Stimulated activated CD4-positive, alpha-beta T cell treated with anti-CD3 and anti-CD28 coated beads, Interleukin-1b, Interleukin-23, amount 100 ng/mL, for 4 hours (primary cell): ENCODE results near the gene SH3BP4.
"Not testable (repeated sequence)": the region's sequence is repeated elsewhere in the genome, so short reads cannot be mapped to it uniquely, and the experiment has no call there.

Experiments
- DNase-seq, 2 donors: peaks; one replicate each; pipeline ENCODE4 v3.0.0-alpha.2; 2020; ENCODE audit warnings: low read depth in 2 of 2

Gene SH3BP4

GRCh38 chr2:235017441-235017840, 65.6 kb downstream of the SH3BP4 start:
- no peak for DNase-seq

- no peak for DNase-seq
These were observed 67.0 kb downstream of the SH3BP4 start for GRCh38 chr2:235018838-235019237.

DNA sequence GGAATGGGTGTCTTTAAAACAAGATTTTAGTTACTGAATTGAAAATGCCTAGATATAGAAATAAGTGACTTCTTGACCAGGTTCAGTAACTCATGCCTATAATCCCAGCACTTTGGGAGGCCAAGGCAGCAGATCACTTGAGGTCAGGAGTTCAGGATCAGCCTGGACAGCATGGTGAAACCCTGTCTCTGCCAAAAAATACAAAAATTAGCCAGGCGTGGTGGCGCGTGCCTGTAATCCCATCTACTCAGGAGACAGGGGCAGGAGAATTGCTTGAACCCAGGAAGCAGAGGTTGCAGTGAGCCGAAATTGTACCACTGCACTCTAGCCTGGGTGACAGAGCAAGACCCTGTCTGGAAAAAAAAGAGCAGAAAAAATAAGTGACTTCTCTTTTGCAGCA, 68.3 kb downstream of the SH3BP4 start:
- not testable (repeated sequence) for DNase-seq

DNA sequence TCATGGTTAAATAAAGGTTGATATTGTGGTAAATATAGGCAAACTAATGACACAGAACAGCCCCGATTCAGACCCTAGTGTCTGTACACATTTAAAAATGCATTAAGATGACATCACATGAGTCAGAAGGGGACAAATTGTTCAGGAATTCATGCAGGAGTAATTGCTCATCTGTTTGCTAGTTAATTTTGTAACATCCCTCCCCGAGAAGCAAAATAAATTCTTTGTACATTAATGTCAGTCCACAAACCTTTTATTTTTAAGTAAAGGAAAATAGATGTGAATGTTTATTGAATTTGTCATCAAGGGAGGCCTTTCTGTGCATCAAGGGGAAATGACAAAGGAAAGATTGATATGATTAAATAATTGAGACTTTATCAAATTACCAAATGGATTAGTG, 69.9 kb downstream of the SH3BP4 start:
- DNase-seq, result no peak

- no peak for DNase-seq
These were observed 72.5 kb downstream of the SH3BP4 start for GRCh38 chr2:235024191-235024860.

- DNase-seq, result no peak
These were observed 73.3 kb downstream of the SH3BP4 start for GRCh38 chr2:235024931-235025773.

DNA sequence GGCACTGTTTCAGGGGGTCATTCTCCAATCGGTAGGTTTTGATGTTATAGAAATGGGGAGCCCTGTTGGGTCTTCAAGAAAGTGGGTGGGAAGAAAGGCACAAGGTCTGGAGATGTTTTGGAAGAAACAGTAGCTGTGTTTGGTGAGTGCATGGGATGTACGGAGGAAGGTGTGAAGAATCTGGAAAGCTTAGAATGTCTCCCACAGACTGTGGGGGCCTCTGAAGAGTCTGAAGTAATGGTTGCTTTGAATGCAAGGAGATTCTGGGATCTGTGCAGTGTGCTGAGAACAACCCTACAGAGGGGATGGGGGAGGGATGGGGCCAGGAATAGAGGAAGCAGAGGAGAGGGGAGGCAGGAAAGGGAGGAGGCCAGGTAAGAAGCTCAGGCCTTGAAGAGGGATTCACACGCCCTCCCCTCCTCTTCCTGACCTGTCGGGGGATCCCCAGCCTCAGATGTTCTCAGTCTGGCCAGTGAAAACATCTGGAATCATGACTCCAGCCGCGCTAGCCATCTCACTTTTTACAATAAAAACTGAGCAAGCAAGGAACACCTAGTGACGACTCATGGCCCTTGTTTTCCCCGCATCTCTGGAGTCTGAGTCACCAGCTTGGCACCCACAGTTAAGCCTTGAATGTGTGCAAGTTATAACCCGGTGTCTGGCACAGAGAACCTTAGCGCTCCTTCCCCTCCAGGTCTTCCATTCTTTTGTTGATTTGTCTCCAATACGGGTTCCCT, 74.2 kb downstream of the SH3BP4 start:
- no peak for DNase-seq

DNA sequence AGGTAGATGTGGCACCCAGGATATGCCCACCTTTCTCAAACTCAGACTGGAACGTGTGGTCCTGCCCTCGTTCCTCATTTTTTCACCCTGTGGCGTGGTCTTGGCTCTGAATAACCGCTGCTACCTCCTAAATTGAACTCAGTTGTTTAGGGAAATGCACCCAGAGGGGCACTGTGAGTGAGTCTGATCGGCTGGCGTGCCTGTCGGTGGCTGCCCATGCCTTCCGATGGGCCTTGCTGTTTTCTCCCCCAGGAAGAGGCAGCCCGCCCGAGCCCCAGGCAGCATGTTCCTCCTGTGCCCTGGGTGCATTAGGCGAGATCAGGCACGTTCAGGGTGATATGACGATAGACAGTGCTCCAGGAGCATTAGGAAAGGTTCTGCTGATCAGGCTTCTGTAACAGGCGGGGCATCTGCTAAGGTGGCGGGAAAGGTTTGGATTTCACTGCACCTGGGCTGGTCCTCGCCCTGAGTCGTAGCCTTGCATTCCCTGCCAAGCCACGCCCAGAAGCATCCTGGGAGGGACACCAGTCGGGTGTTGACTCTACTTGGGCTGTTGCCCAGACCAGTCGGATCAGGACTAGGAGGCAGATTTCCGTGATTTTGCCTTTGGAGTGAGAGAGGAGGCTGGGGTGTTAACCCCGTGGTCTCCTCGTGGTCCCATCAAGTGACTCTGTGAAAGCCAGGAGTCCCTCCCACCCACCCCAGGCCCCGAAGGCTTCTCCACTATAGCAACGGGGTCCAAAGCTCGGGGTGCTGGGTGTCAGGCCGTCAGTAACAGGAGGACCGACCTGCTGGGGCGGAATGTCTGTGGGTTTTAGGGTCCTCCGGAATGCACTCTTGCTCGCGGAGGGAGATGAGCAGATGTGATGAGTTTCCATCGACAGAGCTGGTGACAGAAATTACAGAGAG, 75.1 kb downstream of the SH3BP4 start:
- DNase-seq, result no peak

DNA sequence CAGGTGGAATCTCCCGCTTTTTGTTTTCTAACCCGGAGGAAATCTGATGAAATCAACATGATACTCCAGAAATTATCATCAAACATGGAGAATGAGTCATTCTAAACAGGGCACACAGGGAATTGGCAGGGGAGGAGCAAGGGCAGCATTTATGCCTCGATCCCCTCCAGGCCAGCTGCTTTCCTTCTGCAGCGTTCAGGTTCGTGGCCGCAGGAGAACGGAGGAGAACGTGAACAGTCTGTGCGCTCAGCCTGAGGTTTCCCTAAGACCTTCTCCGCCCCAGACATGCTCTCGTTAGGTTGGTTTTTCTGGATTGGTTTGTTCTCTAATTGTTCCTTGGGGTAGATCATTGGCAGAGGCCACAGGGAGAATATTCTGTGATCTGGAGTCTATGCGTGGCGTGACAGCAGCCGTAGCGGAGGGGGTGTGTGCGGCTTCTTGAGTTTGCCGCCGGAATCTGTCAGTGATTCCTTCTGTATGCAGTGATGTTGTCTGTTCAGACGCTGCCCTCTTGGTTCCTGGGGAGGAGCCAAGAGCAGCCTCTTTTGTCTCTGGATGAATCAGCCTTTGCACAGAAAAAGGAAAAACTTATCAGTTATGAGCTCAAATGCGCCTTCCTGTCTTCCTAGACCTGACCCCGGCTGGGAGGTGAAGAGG, 75.9 kb downstream of the SH3BP4 start:
- DNase-seq, result no peak

DNA sequence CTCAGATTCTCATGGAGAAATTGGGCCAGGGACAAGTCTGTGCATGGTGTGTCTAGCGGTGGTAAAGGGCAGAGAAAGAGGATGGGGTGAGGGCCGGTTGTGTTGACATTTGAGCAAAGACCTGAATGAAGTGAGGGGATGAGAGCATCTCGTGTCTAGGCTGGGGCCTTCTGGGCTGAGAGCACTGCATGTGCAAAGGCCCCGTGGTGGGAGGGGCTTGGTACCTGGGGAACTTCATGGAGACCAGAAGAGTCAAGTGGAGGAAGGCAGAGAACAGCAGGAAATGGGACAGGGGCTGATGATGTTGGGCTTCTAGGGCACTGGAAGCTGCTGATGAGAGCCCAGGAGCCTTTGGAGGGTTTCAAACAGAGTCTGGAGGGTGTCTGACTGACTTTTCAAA, 76.8 kb downstream of the SH3BP4 start:
- DNase-seq, result no peak

GRCh38 chr2:235029054-235029453, 77.2 kb downstream of the SH3BP4 start:
- DNase-seq, result no peak

- no peak for DNase-seq
These were observed 78.3 kb downstream of the SH3BP4 start for GRCh38 chr2:235030126-235030525.

DNA sequence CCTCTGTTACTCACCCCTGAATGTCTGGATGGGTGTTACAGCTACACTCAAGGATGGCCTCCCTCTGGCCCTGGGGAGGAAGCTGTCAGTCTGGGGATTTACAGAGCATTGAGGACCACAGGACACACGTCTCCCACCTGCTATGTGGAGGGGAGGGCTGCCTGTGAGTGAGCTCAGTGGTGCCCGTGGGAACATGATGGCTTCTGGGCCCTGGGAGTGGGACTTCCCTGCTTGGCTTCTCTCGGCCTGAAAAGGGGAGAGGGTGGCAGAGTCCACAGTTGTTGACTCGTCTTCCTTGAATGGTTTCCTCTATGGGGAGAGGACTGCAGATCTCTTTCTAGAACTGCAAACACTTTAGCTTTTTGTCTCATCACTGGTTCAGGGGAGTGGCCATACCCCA, 79.1 kb downstream of the SH3BP4 start:
- no peak for DNase-seq

DNA sequence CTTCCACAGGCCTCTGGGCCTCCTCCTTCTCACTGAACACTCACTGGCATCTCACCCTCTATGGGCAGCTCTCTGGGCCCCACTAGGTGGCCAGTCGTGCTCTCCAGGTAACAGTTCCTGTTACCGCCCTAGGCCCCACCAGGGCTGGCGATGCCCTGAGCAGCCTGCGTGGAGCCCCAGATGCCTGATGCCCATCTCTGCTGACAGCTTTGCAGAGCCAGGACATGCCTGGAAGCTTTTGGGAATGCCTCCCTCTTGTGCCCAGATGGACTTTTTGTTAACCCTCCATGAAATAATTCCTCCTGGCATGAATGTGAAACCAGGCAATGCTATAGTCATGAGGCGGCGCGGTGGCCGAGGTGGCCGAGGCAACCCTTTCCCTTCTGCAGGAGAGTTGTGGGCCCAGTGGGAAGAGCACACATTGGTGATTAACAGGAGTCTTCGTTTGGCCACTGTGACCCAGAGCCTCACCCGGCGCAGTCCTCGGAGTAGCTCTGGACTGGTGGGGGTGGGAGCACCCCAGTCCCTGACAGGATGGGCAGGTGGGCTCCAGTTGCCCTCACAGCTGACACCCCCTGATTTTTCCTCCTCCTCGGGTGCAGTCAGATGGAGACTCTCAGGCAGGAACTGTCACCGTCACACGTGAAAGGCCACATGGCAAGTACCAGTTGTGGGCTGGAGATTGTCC, 80.0 kb downstream of the SH3BP4 start:
- no peak for DNase-seq

DNA sequence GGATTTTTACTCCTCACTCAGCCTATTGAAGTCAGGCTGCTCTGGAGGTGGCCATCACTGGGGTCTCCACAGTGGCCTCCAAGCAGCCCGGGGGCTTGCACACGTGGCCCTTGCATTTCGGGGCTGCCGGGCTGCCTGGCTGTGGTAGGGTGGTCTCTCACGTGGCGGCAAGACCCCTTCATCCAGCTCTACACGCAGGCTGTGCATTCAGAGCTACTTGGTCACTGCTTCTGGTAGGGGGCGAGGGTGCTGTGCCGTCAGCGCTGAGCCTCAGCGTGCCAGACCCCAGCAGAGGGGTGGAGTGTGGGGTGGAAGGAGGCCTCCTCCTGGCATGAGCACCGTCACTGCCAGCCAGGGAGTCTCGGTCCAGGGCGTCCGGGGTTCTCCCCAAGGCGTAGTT, 80.6 kb downstream of the SH3BP4 start:
- DNase-seq, result no peak

- no peak for DNase-seq
These were observed 81.1 kb downstream of the SH3BP4 start for GRCh38 chr2:235032949-235033348.

- DNase-seq, result no peak
These were observed 82.7 kb downstream of the SH3BP4 start for GRCh38 chr2:235034265-235035118.

- DNase-seq, result no peak
These were observed 85.9 kb downstream of the SH3BP4 start for GRCh38 chr2:235037604-235038166.
